HUES48 (cell line): Measurements from ENCODE around the gene WDR18.

Experiments
- H3K27ac ChIP-seq: one replicate; pipeline ENCODE4 v1.7.0; 2013; ENCODE audit warnings: low read depth, low read length, inconsistent platforms
- H3K27me3 ChIP-seq: 2 replicates; pipeline ENCODE4 v1.6.1; 2013; ENCODE audit warnings: mild to moderate bottlenecking, low read length; ENCODE audit not compliant: control insufficient read depth, insufficient read depth
- H3K36me3 ChIP-seq: 2 replicates; pipeline ENCODE4 v1.6.1; 2013; ENCODE audit warnings: low read length; ENCODE audit not compliant: control insufficient read depth, insufficient read depth
- H3K4me1 ChIP-seq: 2 replicates; pipeline ENCODE4 v1.6.1; 2013; ENCODE audit warnings: mild to moderate bottlenecking, low read length; ENCODE audit not compliant: control insufficient read depth, insufficient read depth
- H3K4me3 ChIP-seq: 2 replicates; pipeline ENCODE4 v1.5.1; 2013; ENCODE audit warnings: mild to moderate bottlenecking, low read depth, low read length
- H3K9ac ChIP-seq: 2 replicates; pipeline ENCODE4 v1.6.1; 2013; ENCODE audit warnings: mild to moderate bottlenecking, low read depth, low read length, moderate library complexity
- H3K9me3 ChIP-seq: 2 replicates; pipeline ENCODE4 v1.6.1; 2013; ENCODE audit warnings: low read length; ENCODE audit not compliant: control insufficient read depth, insufficient read depth

WDR18 gene

DNA sequence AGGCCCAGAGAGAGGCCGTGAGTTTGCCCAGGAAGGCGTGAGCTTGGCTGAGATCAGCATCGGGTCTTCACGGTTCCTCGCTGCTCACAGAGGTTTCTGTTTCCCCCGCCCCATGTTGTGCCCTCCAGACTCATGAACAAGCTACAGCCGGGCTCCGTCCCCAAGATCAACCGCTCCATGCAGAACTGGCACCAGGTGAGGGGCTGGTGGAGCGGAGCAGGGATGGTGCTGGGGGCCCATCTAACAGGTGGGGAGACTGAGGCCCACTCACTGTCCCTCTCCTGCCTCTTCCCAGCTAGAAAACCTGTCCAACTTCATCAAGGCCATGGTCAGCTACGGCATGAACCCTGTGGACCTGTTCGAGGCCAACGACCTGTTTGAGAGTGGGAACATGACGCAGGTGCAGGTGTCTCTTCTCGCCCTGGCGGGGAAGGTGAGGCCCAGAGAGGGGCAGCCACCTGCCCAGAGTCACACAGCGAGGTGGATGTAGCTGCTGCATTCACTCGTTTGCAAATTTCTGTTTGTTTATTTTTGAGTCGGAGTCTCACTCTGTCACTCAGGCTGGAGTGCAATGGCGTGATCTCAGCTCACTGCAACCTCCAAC, 48.2 kb downstream of the WDR18 start:
- no peaks in the 10 kb centered on the region for H3K4me1 ChIP-seq
- no peak overlapping the region for H3K9ac ChIP-seq
- no peak overlapping the region for H3K27ac ChIP-seq
- peaks cover 59% of the 10 kb centered on the region for H3K36me3 ChIP-seq
- no peaks in the 10 kb centered on the region for H3K9me3 ChIP-seq
- H3K4me3 ChIP-seq, result no peak overlapping the region
- no peaks in the 10 kb centered on the region for H3K27me3 ChIP-seq

DNA sequence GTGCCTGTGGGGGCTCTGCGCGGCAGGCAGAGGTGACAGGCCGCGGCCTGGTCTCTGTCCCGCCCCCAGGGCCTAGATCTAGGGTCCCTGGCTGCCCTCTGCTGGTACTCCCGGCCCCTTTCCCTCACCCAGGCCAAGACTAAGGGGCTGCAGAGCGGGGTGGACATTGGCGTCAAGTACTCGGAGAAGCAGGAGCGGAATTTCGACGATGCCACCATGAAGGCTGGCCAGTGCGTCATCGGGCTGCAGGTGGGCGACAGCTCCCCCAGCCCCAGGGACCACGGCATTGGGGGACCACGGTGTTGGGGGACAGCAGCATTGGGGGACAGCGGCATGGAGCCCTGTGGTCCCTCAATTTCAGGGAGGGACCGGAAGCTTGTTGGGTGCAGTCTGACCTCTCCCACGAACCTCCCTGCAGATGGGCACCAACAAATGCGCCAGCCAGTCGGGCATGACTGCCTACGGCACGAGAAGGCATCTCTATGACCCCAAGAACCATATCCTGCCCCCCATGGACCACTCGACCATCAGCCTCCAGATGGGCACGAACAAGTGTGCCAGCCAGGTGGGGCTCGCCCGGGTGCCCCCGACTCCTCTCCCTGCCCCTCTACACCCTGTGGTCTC, 52.0 kb downstream of the WDR18 start:
- H3K27ac ChIP-seq, result no peak overlapping the region
- H3K27me3 ChIP-seq, result no peaks in the 10 kb centered on the region
- no peak overlapping the region for H3K4me3 ChIP-seq
- no peaks in the 10 kb centered on the region for H3K9me3 ChIP-seq
- H3K9ac ChIP-seq, result no peak overlapping the region
- 0 out of 2 replicates have a peak, but pooled peaks cover 6% of the 10 kb centered on the region for H3K4me1 ChIP-seq
- peaks cover 57% of the 10 kb centered on the region for H3K36me3 ChIP-seq

DNA sequence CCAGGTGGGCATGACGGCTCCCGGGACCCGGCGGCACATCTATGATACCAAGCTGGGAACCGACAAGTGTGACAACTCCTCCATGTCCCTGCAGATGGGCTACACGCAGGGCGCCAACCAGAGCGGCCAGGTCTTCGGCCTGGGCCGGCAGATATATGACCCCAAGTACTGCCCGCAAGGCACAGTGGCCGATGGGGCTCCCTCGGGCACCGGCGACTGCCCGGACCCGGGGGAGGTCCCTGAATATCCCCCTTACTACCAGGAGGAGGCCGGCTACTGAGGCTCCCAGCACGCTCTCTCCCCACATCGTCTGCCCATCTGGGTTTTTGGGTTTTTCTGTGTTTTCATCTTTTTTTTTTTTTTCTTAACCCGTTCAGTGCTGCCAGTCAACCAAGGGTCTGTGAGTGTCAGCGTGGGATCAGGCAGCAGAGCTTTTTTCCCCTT, 53.5 kb downstream of the WDR18 start:
- H3K27me3 ChIP-seq, result no peaks in the 10 kb centered on the region
- H3K4me1 ChIP-seq, result 0 out of 2 replicates have a peak, but pooled peaks cover 6% of the 10 kb centered on the region
- peaks cover 44% of the 10 kb centered on the region for H3K36me3 ChIP-seq
- H3K4me3 ChIP-seq, result no peak overlapping the region
- no peaks in the 10 kb centered on the region for H3K9me3 ChIP-seq
- no peak overlapping the region for H3K9ac ChIP-seq
- no peak overlapping the region for H3K27ac ChIP-seq

DNA sequence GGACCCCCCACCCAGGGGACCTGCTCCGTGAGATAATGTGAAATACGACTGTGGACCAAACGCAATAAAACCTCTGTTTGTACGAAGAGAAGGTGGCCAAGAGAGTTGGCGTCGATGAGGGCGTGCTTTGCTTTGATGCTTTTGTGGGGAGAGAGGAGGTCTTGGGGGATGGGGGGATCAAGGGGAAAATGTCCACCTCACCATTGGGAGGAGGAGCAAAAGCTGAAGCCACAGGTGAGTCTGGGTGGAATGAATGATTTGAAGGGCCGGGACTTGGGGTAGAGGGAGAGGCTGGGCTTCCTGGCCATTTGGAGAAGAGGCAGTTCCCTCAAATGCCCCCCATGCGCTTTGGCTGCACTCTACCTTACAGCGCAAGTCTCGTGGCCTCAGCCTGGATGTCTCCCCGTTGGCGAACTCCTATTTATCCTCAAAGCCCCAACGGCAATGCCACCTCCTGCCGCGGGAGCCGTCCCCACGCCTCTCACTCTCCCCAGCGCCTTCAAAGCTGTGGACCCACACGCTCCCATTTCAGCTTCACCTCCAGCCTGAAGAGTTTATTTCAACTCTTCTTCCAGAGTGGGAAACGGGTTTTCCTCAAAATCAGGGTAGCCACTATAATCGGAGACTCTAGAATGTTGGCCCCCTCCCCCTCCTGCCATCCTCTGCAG, 55.0 kb downstream of the WDR18 start:
- peak overlapping the region; percentile 5; the same call in 1 of the 2 replicates for H3K9ac ChIP-seq
- H3K36me3 ChIP-seq, result peaks cover 36% of the 10 kb centered on the region
- peak overlapping the region; percentile 34; the same call in 1 of the 2 replicates for H3K4me3 ChIP-seq
- H3K27ac ChIP-seq, result peak overlapping the region; percentile 72
- no peaks in the 10 kb centered on the region for H3K9me3 ChIP-seq
- 0 out of 2 replicates have a peak, but pooled peaks cover 6% of the 10 kb centered on the region for H3K4me1 ChIP-seq
- no peaks in the 10 kb centered on the region for H3K27me3 ChIP-seq

DNA sequence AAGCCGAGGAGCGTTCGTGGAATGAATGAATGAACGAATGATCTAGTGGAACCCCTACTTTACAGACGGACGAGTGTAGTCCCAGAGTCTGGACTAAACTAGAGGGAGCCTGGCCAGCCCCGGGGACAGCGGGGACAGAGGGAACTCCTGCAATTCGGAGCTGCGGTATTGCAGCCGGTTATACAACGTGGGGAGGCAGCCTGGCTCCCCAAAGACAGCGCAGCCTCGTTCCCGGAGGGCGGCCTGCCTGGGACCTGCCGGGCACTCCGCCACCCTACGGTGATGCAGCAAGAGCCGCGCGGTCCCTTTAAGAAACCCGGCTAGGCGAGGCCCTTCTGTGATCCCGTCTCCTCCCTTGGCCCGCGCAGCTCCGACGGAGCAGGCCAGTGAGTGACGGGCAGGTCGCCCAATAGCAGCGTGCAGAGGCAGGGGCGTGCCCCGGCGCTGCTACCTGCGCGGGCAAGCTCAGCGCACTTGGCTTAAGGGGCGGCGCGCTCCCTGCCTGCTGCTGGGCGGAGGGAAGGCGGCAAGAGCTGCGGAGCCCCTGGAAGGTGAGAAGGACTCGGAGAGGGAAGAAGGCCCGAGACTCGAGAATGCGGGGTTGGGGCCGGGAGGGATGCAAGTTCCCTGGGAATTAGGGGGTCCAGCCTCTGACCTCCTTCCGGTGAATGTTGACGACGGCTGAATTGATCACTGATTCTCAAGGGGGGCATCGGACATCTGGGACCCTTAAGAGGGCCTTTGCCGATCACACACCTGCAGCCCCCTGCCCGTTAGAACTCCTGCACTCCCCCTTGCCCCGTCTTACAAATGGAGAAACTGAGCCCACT, 55.7 kb downstream of the WDR18 start, which contains the start of gene ABCA7:
ABCA7 (plus strand) TSS at position 462 of the 830 bp plus-strand sequence. CDS start 1,255 bp downstream, outside the sequence.
- Histone ChIP-seq H3K4me3 (peak within 1 kb of the TSS; percentile 74), H3K36me3 (peaks cover 36% of the 10 kb centered on the region), H3K27ac (peak within 1 kb of the TSS; percentile 72), H3K4me1 (0 out of 2 replicates have a peak, but pooled peaks cover 6% of the 10 kb centered on the region), H3K9ac (peak within 1 kb of the TSS; percentile 48), H3K9me3 (no peaks in the 10 kb centered on the region), H3K27me3 (no peaks in the 10 kb centered on the region)

DNA sequence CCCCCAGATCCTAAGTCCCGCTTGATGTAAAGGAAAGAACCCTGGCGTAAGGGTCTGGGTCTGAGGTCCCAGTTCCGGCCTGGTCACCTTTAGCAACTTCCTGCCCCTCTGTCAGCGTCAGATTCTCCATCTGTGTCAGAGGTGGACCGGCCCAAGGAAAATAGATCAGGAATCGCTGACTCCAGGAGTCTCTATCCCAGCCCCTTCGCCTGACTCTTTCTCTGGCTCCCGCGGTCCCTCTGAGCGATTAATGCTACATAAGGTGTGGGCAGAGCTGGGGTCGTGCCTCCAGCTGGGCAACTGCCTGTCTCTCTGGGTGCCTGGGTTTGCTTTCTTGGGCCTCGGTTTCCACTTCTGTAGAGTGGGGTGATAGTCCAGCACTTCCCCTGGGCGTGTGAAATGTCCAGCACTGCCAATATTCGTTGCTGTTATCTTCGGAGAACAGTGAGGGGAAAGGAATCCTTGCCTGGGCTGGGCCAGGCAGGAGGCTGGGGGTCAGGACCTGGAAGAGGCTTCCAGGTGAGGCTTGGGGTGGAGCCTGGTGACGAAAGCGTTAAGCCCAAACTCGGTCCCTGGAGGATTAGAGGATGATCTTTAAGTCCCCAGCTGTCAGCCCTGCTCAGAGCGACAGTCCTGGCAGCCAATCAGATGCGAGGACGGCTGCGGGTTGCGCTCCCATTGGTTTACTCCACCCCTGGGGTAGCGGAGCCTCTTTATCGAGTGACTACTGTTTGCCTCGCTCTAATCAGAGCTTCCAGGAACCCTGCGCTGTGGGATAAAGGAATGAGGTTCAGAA, 56.5 kb downstream of the WDR18 start:
- Histone ChIP-seq H3K9me3 (no peaks in the 10 kb centered on the region), H3K4me1 (0 out of 2 replicates have a peak, but pooled peaks cover 6% of the 10 kb centered on the region), H3K9ac (peak overlapping the region; percentile 48), H3K36me3 (peaks cover 30% of the 10 kb centered on the region), H3K27me3 (no peaks in the 10 kb centered on the region), H3K4me3 (peak overlapping the region; percentile 74), H3K27ac (peak overlapping the region; percentile 69)

DNA sequence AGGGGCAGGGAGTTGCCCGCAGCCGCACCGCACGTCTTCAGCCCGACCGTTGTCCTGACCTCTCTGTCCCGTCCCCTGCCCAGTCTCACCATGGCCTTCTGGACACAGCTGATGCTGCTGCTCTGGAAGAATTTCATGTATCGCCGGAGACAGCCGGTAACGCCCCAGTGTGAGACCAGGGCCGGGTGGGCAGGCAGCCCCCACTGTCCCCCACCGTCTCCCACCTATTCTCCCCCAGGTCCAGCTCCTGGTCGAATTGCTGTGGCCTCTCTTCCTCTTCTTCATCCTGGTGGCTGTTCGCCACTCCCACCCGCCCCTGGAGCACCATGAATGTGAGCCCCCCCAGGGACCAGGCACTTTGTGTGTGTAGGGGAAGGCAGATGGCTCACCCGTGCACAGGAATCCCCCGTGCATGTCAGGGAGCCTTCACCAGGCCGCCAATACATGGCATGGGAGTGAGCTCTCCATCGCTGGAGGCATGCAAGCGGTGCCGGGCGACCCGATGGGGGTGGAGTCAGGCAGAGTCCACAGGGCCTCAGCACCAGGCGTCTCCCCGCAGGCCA, 57.2 kb downstream of the WDR18 start:
- Histone ChIP-seq H3K36me3 (peaks cover 23% of the 10 kb centered on the region), H3K9ac (no peak overlapping the region), H3K27ac (no peak overlapping the region), H3K27me3 (no peaks in the 10 kb centered on the region), H3K4me3 (peak overlapping the region; percentile 74; the same call in 1 of the 2 replicates), H3K9me3 (no peaks in the 10 kb centered on the region), H3K4me1 (0 out of 2 replicates have a peak, but pooled peaks cover 6% of the 10 kb centered on the region)

DNA sequence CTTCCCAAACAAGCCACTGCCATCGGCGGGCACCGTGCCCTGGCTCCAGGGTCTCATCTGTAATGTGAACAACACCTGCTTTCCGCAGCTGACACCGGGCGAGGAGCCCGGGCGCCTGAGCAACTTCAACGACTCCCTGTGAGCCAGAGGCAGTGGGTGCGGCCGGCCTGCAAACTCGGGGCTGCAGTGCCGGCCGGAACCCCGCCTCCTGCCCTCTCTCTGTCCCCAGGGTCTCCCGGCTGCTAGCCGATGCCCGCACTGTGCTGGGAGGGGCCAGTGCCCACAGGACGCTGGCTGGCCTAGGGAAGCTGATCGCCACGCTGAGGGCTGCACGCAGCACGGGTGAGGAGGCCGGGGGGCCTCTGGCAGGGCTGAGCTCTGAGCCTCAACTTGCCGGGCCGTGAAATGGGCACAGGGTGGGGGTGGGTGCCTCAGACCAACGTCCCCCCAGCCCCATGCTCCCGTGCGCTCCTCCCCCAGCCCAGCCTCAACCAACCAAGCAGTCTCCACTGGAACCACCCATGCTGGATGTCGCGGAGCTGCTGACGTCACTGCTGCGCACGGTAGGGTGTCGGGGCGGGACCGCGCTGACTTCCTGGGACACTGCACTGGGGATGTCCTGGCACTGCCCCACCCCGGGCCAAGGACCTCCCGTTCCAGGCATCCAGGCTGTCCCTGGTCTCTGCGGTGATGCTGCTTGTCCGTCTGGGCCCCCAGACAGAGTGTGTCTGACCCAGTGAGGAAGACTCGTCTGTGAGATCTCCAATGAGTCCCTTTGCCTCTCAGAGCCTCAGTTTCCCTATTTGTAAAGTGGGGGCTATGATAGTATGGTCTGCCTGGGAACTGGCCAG, 57.9 kb downstream of the WDR18 start:
- Histone ChIP-seq H3K4me1 (0 out of 2 replicates have a peak, but pooled peaks cover 6% of the 10 kb centered on the region), H3K36me3 (peaks cover 18% of the 10 kb centered on the region), H3K4me3 (no peak overlapping the region), H3K27ac (no peak overlapping the region), H3K9me3 (no peaks in the 10 kb centered on the region), H3K27me3 (no peaks in the 10 kb centered on the region), H3K9ac (no peak overlapping the region)

DNA sequence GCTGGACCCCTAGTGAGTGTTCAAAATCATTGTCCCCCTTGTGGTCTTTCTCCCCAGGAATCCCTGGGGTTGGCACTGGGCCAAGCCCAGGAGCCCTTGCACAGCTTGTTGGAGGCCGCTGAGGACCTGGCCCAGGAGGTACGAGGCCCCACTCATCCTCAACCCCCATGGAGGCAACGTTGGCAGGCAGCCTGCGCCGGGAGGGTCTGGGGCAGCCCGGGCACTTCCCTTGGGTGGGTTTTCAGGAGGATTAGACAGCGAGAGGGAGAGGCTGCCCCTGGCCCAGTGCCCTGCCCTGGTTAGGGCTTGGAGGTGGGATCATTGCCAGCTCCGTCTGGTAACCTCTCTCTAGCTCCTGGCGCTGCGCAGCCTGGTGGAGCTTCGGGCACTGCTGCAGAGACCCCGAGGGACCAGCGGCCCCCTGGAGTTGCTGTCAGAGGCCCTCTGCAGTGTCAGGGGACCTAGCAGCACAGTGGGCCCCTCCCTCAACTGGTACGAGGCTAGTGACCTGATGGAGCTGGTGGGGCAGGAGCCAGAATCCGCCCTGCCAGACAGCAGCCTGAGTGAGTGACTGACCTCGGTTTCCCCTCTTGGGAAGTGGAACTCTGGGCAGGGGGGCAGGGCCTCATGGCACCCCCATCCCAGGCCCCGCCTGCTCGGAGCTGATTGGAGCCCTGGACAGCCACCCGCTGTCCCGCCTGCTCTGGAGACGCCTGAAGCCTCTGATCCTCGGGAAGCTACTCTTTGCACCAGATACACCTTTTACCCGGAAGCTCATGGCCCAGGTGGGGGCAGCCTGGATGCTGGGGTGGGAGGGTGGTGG, 58.8 kb downstream of the WDR18 start:
- H3K4me3 ChIP-seq, result no peak overlapping the region
- H3K27me3 ChIP-seq, result no peaks in the 10 kb centered on the region
- peaks cover 11% of the 10 kb centered on the region for H3K36me3 ChIP-seq
- H3K4me1 ChIP-seq, result 0 out of 2 replicates have a peak, but pooled peaks cover 6% of the 10 kb centered on the region
- H3K9me3 ChIP-seq, result no peaks in the 10 kb centered on the region
- H3K9ac ChIP-seq, result no peak overlapping the region
- H3K27ac ChIP-seq, result no peak overlapping the region
